ENCODE data around the gene ASIC2.

The ASIC2 gene

DNA sequence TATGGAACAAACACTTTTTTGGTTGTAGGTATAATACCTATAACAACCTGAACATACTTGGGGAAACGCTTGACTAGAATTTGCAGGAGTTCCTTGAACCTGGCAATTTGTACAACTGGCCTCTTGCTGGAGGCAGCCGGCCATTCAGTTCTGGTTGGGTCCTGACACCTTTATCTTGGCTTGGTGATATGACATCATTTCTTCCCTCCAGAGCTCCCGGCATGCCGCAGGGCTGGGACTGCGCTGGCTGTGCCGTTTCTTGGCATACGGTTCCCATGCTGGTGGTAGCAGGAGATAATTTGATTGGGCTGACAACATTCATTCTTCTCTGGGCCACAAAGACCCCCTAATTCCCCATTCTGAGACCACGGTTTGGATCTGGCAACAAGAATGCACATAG is 87.5 kb downstream of the ASIC2 start:
- H3K4me3 ChIP-seq (ENCODE audit: control insufficient read depth, low read depth, low read length), result no peak overlapping the region
- no peak for DNase-seq (ENCODE audit: low read depth)
- no peak for TF ChIP-seq CTCF (conservative IDR thresholded peaks at IDR 0.05; ENCODE audit: control insufficient read depth, insufficient read depth, low read depth, low read length)

DNA sequence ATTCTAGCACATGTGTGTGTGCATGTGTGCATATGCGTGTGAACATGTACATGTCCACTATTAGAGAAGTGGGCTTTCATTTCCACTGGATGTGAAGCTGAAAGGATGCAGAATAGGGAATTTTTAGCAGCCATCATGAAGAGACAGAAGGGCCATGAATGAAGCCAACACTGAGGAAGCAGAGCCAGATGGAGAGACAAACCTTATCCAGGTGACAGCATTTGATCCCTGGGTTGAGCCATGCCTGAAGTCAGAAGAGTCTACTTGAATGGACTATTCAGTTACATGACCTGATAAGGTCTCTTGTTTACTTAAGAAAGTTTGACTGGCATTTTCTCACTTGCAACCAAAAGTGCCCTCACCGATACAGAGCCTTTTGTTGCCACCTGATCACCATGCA is 88.4 kb downstream of the ASIC2 start:
- TF ChIP-seq CTCF (conservative IDR thresholded peaks at IDR 0.05; ENCODE audit: control insufficient read depth, insufficient read depth, low read depth, low read length), result no peak
- no peak for DNase-seq (ENCODE audit: low read depth)
- no peak overlapping the region for H3K4me3 ChIP-seq (ENCODE audit: control insufficient read depth, low read depth, low read length)

DNA sequence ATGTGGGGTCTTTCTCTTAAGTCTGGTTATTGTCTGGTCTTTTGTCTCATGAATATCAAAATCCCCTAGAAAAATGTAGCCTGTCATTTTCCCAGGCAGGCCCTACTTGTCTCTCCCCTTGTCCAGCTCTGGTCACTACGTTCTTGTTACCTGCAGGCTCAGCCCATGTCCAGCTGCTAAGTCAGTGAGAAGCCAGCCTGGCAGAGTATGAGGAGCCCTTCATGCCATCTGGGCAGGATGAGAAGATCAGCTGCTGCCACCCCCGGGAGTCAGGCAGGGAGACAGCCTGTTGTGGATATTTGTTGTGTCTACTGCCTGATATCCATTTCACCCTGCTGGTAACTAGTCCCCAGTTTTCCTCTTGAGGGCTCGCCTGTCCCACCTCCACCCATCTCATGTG is 88.9 kb downstream of the ASIC2 start:
- TF ChIP-seq CTCF (conservative IDR thresholded peaks at IDR 0.05; ENCODE audit: control insufficient read depth, insufficient read depth, low read depth, low read length), result no peak
- DNase-seq (ENCODE audit: low read depth), result no peak
- no peak overlapping the region for H3K4me3 ChIP-seq (ENCODE audit: control insufficient read depth, low read depth, low read length)

DNA sequence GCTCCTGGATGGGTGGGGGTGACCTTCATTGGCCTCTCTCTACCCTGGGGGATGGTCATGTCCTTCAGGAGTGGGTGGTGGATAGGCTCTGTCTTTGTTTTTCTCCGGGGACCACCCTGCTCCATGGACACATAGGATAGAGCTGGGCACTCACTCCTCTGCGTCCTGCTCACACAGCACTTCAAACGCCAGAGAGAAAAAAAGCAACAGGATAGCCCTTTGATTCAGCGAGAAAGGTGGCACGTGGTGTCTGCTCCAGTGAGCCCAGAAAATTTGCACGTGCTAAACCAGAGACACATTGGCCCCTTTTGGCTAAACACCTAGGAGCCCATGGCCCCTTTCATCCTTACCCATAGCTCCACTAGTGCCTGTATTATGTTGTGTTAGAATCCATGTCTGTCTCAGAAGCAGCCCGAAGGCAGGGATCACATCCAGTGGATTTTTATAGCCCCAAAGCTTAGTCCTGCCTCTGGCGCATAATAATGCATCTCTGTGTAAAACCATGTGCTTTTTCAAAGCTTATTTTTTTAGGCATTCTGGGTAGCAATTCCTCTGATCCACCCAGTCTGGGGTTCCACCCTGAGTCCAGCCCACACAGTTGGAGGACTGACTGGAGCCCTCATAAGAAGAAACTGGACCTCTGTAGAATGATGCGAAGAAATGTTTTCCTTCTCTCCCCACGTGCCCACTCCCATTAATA is 90.1 kb downstream of the ASIC2 start:
- DNase-seq (ENCODE audit: low read depth), result no peak
- TF ChIP-seq CTCF (conservative IDR thresholded peaks at IDR 0.05; ENCODE audit: control insufficient read depth, insufficient read depth, low read depth, low read length), result no peak
- no peak overlapping the region for H3K4me3 ChIP-seq (ENCODE audit: control insufficient read depth, low read depth, low read length)

GRCh38 chr17:33202021-33202420 is 91.1 kb downstream of the ASIC2 start:
- no peak for DNase-seq (ENCODE audit: low read depth)
- no peak for TF ChIP-seq CTCF (conservative IDR thresholded peaks at IDR 0.05; ENCODE audit: control insufficient read depth, insufficient read depth, low read depth, low read length)
- no peak overlapping the region for H3K4me3 ChIP-seq (ENCODE audit: control insufficient read depth, low read depth, low read length)

- H3K4me3 ChIP-seq (ENCODE audit: control insufficient read depth, low read depth, low read length), result no peak overlapping the region
- no peak for TF ChIP-seq CTCF (conservative IDR thresholded peaks at IDR 0.05; ENCODE audit: control insufficient read depth, insufficient read depth, low read depth, low read length)
- no peak for DNase-seq (ENCODE audit: low read depth)
These were observed 91.8 kb downstream of the ASIC2 start for GRCh38 chr17:33201283-33201682.

GRCh38 chr17:33200587-33200986 is 92.5 kb downstream of the ASIC2 start:
- no peak overlapping the region for H3K4me3 ChIP-seq (ENCODE audit: control insufficient read depth, low read depth, low read length)
- TF ChIP-seq CTCF (conservative IDR thresholded peaks at IDR 0.05; ENCODE audit: control insufficient read depth, insufficient read depth, low read depth, low read length), result peak; percentile 38
- DNase-seq (ENCODE audit: low read depth), result peak; percentile 23

Data from fibroblast of mammary gland (primary cell).